Measurements from ENCODE around the gene SPOCK1. TPM values are rescaled to one million over a fixed set of nuclear protein-coding genes. Genes with fewer than 3 reads are reported as not detected.

SPOCK1 gene
- total RNA-seq, 1 experiment from 2014 or later, result 0.27 TPM

DNA sequence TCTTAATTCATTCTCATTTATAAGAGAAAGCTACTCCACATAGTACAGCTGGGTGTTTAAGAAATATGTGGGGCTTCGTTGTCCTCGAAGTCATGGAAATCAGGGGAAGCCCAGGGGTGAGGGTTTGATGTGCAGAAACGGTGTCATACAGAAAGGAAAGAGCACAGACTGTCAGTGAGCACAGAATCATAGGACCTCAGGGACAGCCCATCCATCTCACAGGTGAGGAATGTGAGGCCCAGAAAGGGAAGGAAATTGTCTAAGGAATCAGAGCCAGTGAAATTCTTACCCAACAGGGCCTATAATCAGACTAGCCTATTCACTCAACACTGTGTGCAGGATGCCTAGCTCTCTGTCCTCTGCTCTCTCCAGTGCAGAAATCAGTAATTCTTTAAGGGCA is 535.6 kb downstream of the SPOCK1 start:
- Histone ChIP-seq H3K9me3 (ENCODE audit: control insufficient read depth in 1 of 2, insufficient read depth in 1 of 2, low read depth in 1 of 2, low read length in 2 of 2) (no peaks in the 10 kb centered on the region), H3K4me2 (ENCODE audit: low read length) (no peak overlapping the region), H3K36me3 (ENCODE audit: control insufficient read depth in 1 of 2, insufficient read depth in 2 of 2, low read length in 2 of 2) (no peaks in the 10 kb centered on the region), H3K79me2 (ENCODE audit: insufficient read depth, low read length) (no peaks in the 10 kb centered on the region), H3K9me2 (ENCODE audit: insufficient read depth) (no peaks in the 10 kb centered on the region), H4K20me1 (ENCODE audit: insufficient read depth) (no peaks in the 10 kb centered on the region), H2AFZ (ENCODE audit: low read depth, low read length, poor library complexity, severe bottlenecking) (no peak overlapping the region), H3K9ac (ENCODE audit: low read length) (no peak overlapping the region), H3K27me3 (ENCODE audit: insufficient read depth, low read length) (peaks cover 3% of the 10 kb centered on the region; the same call in 1 of the 2 replicates), H3K4me1 (ENCODE audit: control insufficient read depth in 1 of 2, insufficient read depth in 2 of 2, low read length in 2 of 2) (no peaks in the 10 kb centered on the region), H3K4me3 (replicated peaks in 1 of 2; ENCODE audit: low read depth in 1 of 2, low read length in 2 of 2) (no peak overlapping the region), H3K27ac (ENCODE audit: low read depth, low read length) (no peak overlapping the region)
- ChIA-PET CTCF (no interaction called here), RAD21 (ENCODE audit: low non-redundant PET in 1 of 2, low total read pairs in 2 of 2, uncharacterized antibody in 2 of 2, unreplicated experiment in 2 of 2) (no interaction called here), POLR2A (no interaction called here)
- ATAC-seq, result no peak
- BruUV-seq (replicated peaks), result no TSS peak
- intact Hi-C loops (cut with micrococcal nuclease), result no loop called here
- no peak for TF ChIP-seq SP1 (IDR thresholded peaks at IDR 0.05; ENCODE audit: low read depth)
- no peak for TF ChIP-seq TCF7L2 (IDR thresholded peaks at IDR 0.05; ENCODE audit: borderline replicate concordance, extremely low read depth, insufficient read depth, insufficient read length)
- no peak for TF ChIP-seq ZFX (IDR thresholded peaks at IDR 0.05)
- TF ChIP-seq, protein P1, sequence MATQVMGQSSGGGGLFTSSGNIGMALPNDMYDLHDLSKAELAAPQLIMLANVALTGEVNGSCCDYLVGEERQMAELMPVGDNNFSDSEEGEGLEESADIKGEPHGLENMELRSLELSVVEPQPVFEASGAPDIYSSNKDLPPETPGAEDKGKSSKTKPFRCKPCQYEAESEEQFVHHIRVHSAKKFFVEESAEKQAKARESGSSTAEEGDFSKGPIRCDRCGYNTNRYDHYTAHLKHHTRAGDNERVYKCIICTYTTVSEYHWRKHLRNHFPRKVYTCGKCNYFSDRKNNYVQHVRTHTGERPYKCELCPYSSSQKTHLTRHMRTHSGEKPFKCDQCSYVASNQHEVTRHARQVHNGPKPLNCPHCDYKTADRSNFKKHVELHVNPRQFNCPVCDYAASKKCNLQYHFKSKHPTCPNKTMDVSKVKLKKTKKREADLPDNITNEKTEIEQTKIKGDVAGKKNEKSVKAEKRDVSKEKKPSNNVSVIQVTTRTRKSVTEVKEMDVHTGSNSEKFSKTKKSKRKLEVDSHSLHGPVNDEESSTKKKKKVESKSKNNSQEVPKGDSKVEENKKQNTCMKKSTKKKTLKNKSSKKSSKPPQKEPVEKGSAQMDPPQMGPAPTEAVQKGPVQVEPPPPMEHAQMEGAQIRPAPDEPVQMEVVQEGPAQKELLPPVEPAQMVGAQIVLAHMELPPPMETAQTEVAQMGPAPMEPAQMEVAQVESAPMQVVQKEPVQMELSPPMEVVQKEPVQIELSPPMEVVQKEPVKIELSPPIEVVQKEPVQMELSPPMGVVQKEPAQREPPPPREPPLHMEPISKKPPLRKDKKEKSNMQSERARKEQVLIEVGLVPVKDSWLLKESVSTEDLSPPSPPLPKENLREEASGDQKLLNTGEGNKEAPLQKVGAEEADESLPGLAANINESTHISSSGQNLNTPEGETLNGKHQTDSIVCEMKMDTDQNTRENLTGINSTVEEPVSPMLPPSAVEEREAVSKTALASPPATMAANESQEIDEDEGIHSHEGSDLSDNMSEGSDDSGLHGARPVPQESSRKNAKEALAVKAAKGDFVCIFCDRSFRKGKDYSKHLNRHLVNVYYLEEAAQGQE (IDR thresholded peaks at IDR 0.05; ENCODE audit: low read depth), result no peak
- TF ChIP-seq CBX3 (IDR thresholded peaks at IDR 0.05; ENCODE audit: low read depth), result no peak
- no peak for TF ChIP-seq CEBPB (IDR thresholded peaks at IDR 0.05; ENCODE audit: low read depth)
- TF ChIP-seq RAD21 (IDR thresholded peaks at IDR 0.05; ENCODE audit: low read depth), result no peak
- no peak for TF ChIP-seq EZH2phosphoT487 (IDR thresholded peaks at IDR 0.05; ENCODE audit: borderline replicate concordance)
- TF ChIP-seq EGR1 (IDR thresholded peaks at IDR 0.05; ENCODE audit: low read depth), result no peak
- no peak for DNase-seq (ENCODE audit: low read depth, low spot score)

Measured in HCT116 (cell line).